ENCODE measurements around the gene TSHZ2.

Gene TSHZ2

GRCh38 chr20:53177687-53178086, 205.5 kb downstream of the TSHZ2 start:
- H3K36me3 ChIP-seq (replicated peaks): no peaks in the 10 kb centered on the region
- no peak overlapping the region for H3K4me3 ChIP-seq (ENCODE audit: low read depth, low read length)
- no peak for TF ChIP-seq CTCF (IDR thresholded peaks at IDR 0.05; ENCODE audit: low read depth, low read length, missing control alignments)
- no peak for DNase-seq
- no peaks in the 10 kb centered on the region for H3K27me3 ChIP-seq (replicated peaks)
- no peak overlapping the region for H3K27ac ChIP-seq
- in situ Hi-C loops (cut with HindIII; ENCODE audit: low pct_ligation_motif_present, low sequenced_read_pairs): no loop called here

GRCh38 chr20:53179749-53180148, 207.6 kb downstream of the TSHZ2 start:
- in situ Hi-C loops (cut with HindIII; ENCODE audit: low pct_ligation_motif_present, low sequenced_read_pairs): no loop called here
- Histone ChIP-seq H3K27ac (no peak overlapping the region), H3K4me3 (ENCODE audit: low read depth, low read length) (no peak overlapping the region), H3K36me3 (replicated peaks) (no peaks in the 10 kb centered on the region), H3K27me3 (replicated peaks) (no peaks in the 10 kb centered on the region)
- DNase-seq: no peak
- no peak for TF ChIP-seq CTCF (IDR thresholded peaks at IDR 0.05; ENCODE audit: low read depth, low read length, missing control alignments)

GRCh38 chr20:53180928-53181362, 208.8 kb downstream of the TSHZ2 start:
- Histone ChIP-seq H3K27me3 (replicated peaks) (no peaks in the 10 kb centered on the region), H3K27ac (no peak overlapping the region), H3K4me3 (ENCODE audit: low read depth, low read length) (no peak overlapping the region), H3K36me3 (replicated peaks) (no peaks in the 10 kb centered on the region)
- no peak for DNase-seq
- no peak for TF ChIP-seq CTCF (IDR thresholded peaks at IDR 0.05; ENCODE audit: low read depth, low read length, missing control alignments)
- in situ Hi-C loops (cut with HindIII; ENCODE audit: low pct_ligation_motif_present, low sequenced_read_pairs): no loop called here

GRCh38 chr20:53181866-53182376, 209.8 kb downstream of the TSHZ2 start:
- in situ Hi-C loops (cut with HindIII; ENCODE audit: low pct_ligation_motif_present, low sequenced_read_pairs): no loop called here
- Histone ChIP-seq H3K4me3 (ENCODE audit: low read depth, low read length) (no peak overlapping the region), H3K36me3 (replicated peaks) (no peaks in the 10 kb centered on the region), H3K27me3 (replicated peaks) (no peaks in the 10 kb centered on the region), H3K27ac (no peak overlapping the region)
- no peak for TF ChIP-seq CTCF (IDR thresholded peaks at IDR 0.05; ENCODE audit: low read depth, low read length, missing control alignments)
- no peak for DNase-seq

GRCh38 chr20:53183181-53183580, 211.0 kb downstream of the TSHZ2 start:
- Histone ChIP-seq H3K27ac (no peak overlapping the region), H3K27me3 (replicated peaks) (no peaks in the 10 kb centered on the region), H3K4me3 (ENCODE audit: low read depth, low read length) (no peak overlapping the region), H3K36me3 (replicated peaks) (no peaks in the 10 kb centered on the region)
- no peak for TF ChIP-seq CTCF (IDR thresholded peaks at IDR 0.05; ENCODE audit: low read depth, low read length, missing control alignments)
- no peak for DNase-seq
- in situ Hi-C loops (cut with HindIII; ENCODE audit: low pct_ligation_motif_present, low sequenced_read_pairs): no loop called here

GRCh38 chr20:53186635-53187034, 214.5 kb downstream of the TSHZ2 start:
- in situ Hi-C loops (cut with HindIII; ENCODE audit: low pct_ligation_motif_present, low sequenced_read_pairs): no loop called here
- Histone ChIP-seq H3K4me3 (ENCODE audit: low read depth, low read length) (no peak overlapping the region), H3K36me3 (replicated peaks) (no peaks in the 10 kb centered on the region), H3K27me3 (replicated peaks) (no peaks in the 10 kb centered on the region), H3K27ac (no peak overlapping the region)
- no peak for DNase-seq
- no peak for TF ChIP-seq CTCF (IDR thresholded peaks at IDR 0.05; ENCODE audit: low read depth, low read length, missing control alignments)
